ENCODE measurements around the gene RBM44. TPM values are rescaled to one million over a fixed set of nuclear protein-coding genes. Genes with fewer than 3 reads are reported as not detected.

Gene RBM44
- total RNA-seq, 4 donors from 2014 or later, result under 0.01 to 3.6 (median 1.8) TPM

Small RNAs within 50 kb of the gene (small RNA-seq; reads per million reads assigned to genes)
- not detected for gene RF00157

Other genes with a start within 250 kb of the RBM44 start
- gene PRLH, start 232.2 kb upstream of the RBM44 start, total RNA-seq, result not detected
- 1 to 10 TPM in 3 of 4 donors, under 1 TPM in 1; 0.26 to 4.6 (median 4.0) TPM for gene RAB17, start 208.0 kb upstream of the RBM44 start, total RNA-seq
- 100 to 1,000 TPM in 2 of 4 donors, 10 to 100 TPM in 2; 62.8 to 199 (median 121) TPM for gene LRRFIP1, start 171.2 kb upstream of the RBM44 start, total RNA-seq
- gene RAMP1, start 60.8 kb downstream of the RBM44 start, total RNA-seq, result 100 to 1,000 TPM in 3 of 4 donors, 10 to 100 TPM in 1; 44.1 to 591 (median 424) TPM
- gene UBE2F, start 168.2 kb downstream of the RBM44 start, total RNA-seq, result 10 to 100 TPM; 40.7 to 88.9 (median 64.9) TPM

Data from uterus (tissue), 4 donors.